ENCODE measurements around the gene ATP8B2. TPM values are rescaled to one million over a fixed set of nuclear protein-coding genes. Genes with fewer than 3 reads are reported as not detected.

The ATP8B2 gene
- total RNA-seq, 1 experiment from 2014 or later, result 22.1 TPM

DNA sequence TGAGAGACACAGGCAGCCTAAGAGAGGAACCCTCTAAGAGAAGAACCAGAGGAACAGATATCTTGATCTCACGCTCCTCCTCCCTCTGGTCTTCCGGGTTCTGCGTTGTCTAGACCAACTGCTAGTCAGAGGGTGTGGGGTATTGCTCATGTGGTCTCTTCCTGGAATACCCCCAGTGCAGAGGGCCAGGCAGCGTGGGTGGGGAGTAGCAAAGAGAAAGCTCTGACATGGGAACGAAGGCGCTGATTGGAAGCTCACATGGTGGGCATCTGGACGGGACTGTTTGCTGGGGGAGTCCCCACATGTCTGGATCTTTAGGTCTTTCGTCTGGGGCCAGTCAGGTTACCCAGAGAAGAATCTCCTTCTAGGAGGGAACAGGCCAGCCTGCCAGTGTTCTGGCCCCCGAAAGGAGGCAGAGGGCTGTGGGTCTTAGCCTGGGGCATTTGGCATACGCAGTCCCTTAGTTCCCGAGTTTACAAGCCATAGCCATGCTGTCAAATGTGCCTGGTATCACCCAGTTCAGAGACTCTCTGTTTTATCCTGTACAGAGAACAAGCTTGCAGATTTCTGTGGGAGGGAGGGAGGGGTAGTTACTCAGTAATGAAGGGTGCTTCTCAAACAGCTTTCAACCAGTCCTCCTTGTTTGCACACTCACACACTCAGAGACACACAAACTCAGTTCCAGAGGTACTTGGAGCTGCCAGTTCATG lies 61.5 kb downstream of the ATP8B2 start:
- Histone ChIP-seq H3K9me2 (ENCODE audit: insufficient read depth) (no peaks in the 10 kb centered on the region), H3K9me3 (ENCODE audit: control insufficient read depth in 1 of 2, insufficient read depth in 1 of 2, low read depth in 1 of 2, low read length in 2 of 2) (no peaks in the 10 kb centered on the region), H3K27me3 (ENCODE audit: insufficient read depth, low read length) (no peaks in the 10 kb centered on the region), H2AFZ (ENCODE audit: low read depth, low read length, poor library complexity, severe bottlenecking) (no peak overlapping the region), H3K4me1 (ENCODE audit: control insufficient read depth in 1 of 2, insufficient read depth in 2 of 2, low read length in 2 of 2) (peaks cover 4 to 5% of the 10 kb centered on the region in 2 experiments; a peak in 2 of 4 replicates), H3K27ac (ENCODE audit: low read depth, low read length) (no peak overlapping the region), H3K9ac (ENCODE audit: low read length) (no peak overlapping the region), H3K4me3 (replicated peaks in 1 of 2; ENCODE audit: low read depth in 1 of 2, low read length in 2 of 2) (no peak overlapping the region), H3K79me2 (ENCODE audit: insufficient read depth, low read length) (no peaks in the 10 kb centered on the region), H3K4me2 (ENCODE audit: low read length) (no peak overlapping the region), H3K36me3 (ENCODE audit: control insufficient read depth in 1 of 2, insufficient read depth in 2 of 2, low read length in 2 of 2) (no peaks in the 10 kb centered on the region), H4K20me1 (ENCODE audit: insufficient read depth) (no peaks in the 10 kb centered on the region)
- RAD21 ChIA-PET (ENCODE audit: low non-redundant PET in 1 of 2, low total read pairs in 2 of 2, uncharacterized antibody in 2 of 2, unreplicated experiment in 2 of 2), result no interaction called here
- DNase-seq (ENCODE audit: low read depth, low spot score) (no peak), ATAC-seq (no peak)
- CTCF ChIA-PET, result no interaction called here
- POLR2A ChIA-PET, result no interaction called here
- BruUV-seq (replicated peaks), result no TSS peak
- TF ChIP-seq EZH2 (IDR thresholded peaks at IDR 0.05), result no peak
- no peak for TF ChIP-seq ZFX (IDR thresholded peaks at IDR 0.05)
- no peak for TF ChIP-seq CEBPB (IDR thresholded peaks at IDR 0.05; ENCODE audit: low read depth)
- no peak for TF ChIP-seq JUND (IDR thresholded peaks at IDR 0.05)
- TF ChIP-seq EGR1 (IDR thresholded peaks at IDR 0.05; ENCODE audit: low read depth), result no peak
- TF ChIP-seq, protein P1, sequence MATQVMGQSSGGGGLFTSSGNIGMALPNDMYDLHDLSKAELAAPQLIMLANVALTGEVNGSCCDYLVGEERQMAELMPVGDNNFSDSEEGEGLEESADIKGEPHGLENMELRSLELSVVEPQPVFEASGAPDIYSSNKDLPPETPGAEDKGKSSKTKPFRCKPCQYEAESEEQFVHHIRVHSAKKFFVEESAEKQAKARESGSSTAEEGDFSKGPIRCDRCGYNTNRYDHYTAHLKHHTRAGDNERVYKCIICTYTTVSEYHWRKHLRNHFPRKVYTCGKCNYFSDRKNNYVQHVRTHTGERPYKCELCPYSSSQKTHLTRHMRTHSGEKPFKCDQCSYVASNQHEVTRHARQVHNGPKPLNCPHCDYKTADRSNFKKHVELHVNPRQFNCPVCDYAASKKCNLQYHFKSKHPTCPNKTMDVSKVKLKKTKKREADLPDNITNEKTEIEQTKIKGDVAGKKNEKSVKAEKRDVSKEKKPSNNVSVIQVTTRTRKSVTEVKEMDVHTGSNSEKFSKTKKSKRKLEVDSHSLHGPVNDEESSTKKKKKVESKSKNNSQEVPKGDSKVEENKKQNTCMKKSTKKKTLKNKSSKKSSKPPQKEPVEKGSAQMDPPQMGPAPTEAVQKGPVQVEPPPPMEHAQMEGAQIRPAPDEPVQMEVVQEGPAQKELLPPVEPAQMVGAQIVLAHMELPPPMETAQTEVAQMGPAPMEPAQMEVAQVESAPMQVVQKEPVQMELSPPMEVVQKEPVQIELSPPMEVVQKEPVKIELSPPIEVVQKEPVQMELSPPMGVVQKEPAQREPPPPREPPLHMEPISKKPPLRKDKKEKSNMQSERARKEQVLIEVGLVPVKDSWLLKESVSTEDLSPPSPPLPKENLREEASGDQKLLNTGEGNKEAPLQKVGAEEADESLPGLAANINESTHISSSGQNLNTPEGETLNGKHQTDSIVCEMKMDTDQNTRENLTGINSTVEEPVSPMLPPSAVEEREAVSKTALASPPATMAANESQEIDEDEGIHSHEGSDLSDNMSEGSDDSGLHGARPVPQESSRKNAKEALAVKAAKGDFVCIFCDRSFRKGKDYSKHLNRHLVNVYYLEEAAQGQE (IDR thresholded peaks at IDR 0.05; ENCODE audit: low read depth), result no peak
- no peak for TF ChIP-seq CBX3 (IDR thresholded peaks at IDR 0.05; ENCODE audit: low read depth)
- intact Hi-C loops (cut with micrococcal nuclease), result no loop called here
